ENCODE measurements around the gene LONP2. TPM values are rescaled to one million over a fixed set of nuclear protein-coding genes. Genes with fewer than 3 reads are reported as not detected.

Gene LONP2
- total RNA-seq, 2 experiments from 2014 or later = 77.2 to 81.0 TPM

DNA sequence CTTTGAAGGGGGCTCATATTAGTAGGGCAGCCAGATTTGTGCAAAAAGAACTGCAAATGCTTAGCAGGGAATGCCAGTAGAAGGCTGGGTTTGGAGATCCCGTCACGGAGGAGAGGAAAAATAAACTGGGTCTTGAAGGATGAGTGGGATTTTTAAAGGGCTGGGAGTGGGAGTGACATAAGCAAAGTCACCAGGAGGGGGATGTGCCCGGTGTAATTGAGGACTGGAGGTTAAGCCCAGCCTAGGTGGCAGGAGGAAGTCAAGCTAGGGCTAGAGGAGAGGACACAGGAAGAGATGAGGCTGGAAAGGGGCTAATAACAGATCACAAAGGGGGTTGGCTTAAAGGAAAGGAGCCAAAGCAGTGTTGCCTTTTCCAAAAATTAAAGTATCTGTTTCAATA is 23.2 kb upstream of the LONP2 start:
- TF ChIP-seq, protein P1, sequence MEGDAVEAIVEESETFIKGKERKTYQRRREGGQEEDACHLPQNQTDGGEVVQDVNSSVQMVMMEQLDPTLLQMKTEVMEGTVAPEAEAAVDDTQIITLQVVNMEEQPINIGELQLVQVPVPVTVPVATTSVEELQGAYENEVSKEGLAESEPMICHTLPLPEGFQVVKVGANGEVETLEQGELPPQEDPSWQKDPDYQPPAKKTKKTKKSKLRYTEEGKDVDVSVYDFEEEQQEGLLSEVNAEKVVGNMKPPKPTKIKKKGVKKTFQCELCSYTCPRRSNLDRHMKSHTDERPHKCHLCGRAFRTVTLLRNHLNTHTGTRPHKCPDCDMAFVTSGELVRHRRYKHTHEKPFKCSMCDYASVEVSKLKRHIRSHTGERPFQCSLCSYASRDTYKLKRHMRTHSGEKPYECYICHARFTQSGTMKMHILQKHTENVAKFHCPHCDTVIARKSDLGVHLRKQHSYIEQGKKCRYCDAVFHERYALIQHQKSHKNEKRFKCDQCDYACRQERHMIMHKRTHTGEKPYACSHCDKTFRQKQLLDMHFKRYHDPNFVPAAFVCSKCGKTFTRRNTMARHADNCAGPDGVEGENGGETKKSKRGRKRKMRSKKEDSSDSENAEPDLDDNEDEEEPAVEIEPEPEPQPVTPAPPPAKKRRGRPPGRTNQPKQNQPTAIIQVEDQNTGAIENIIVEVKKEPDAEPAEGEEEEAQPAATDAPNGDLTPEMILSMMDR (IDR thresholded peaks at IDR 0.05) = no peak
- Mint-ChIP-seq H3K4me3 (no peak overlapping the region), H3K27me3 (peaks cover 4% of the 10 kb centered on the region), H3K27ac (no peak overlapping the region), H3K4me1 (ENCODE audit: low read depth) (no peaks in the 10 kb centered on the region), H3K36me3 (ENCODE audit: low read depth) (no peaks in the 10 kb centered on the region), H3K9me3 (no peaks in the 10 kb centered on the region)
- Histone ChIP-seq H3K4me3 (ENCODE audit: low read length) (no peak overlapping the region), H3K4me1 (ENCODE audit: insufficient read depth, low read length) (no peaks in the 10 kb centered on the region), H3K36me3 (ENCODE audit: insufficient read depth, low read length) (no peaks in the 10 kb centered on the region), H3K9me3 (ENCODE audit: control insufficient read depth in 1 of 2, insufficient read depth in 1 of 2, low read length in 2 of 2) (no peaks in the 10 kb centered on the region), H3K27me3 (ENCODE audit: control insufficient read depth in 1 of 2, insufficient read depth in 2 of 2, low read length in 2 of 2) (no peaks in the 10 kb centered on the region), H3K27ac (ENCODE audit: low read depth in 1 of 2, low read length in 2 of 2) (no peak overlapping the region)
- POLR2A ChIA-PET = no interaction called here
- DNase-seq = no peak
- no peak for ATAC-seq (ENCODE audit: poor library complexity)
- CTCF ChIA-PET = no interaction called here
- intact Hi-C loops (cut with DNase I, micrococcal nuclease) = no loop called here

DNA sequence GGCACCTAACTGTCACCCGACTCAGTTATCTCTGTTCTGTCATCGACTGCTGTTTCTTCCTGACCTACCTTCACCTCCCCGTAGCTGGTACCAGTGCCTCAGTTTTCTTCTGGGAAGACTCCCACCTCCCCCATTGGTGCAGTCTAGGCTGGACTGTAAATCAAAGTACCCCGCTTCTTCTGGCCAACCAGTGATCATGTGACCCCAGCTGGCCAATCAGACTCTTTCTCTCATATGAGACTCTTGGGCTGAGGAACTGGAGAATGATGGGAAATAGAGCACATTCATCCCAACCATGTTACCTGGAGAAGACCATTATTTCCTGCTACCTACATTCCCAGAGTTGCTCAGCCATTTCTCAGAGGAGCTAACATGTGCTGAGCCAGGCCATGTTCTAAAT is 20.6 kb upstream of the LONP2 start:
- no peaks in the 10 kb centered on the region for H3K4me1 Mint-ChIP-seq (ENCODE audit: low read depth)
- intact Hi-C loops (cut with DNase I, micrococcal nuclease) = no loop called here
- Histone ChIP-seq H3K27ac (ENCODE audit: low read depth in 1 of 2, low read length in 2 of 2) (no peak overlapping the region), H3K27me3 (ENCODE audit: control insufficient read depth in 1 of 2, insufficient read depth in 2 of 2, low read length in 2 of 2) (no peaks in the 10 kb centered on the region), H3K4me3 (ENCODE audit: low read length) (no peak overlapping the region), H3K4me1 (ENCODE audit: insufficient read depth, low read length) (no peaks in the 10 kb centered on the region), H3K36me3 (ENCODE audit: insufficient read depth, low read length) (no peaks in the 10 kb centered on the region), H3K9me3 (ENCODE audit: control insufficient read depth in 1 of 2, insufficient read depth in 1 of 2, low read length in 2 of 2) (no peaks in the 10 kb centered on the region)
- H3K4me3 Mint-ChIP-seq = no peak overlapping the region
- H3K27me3 Mint-ChIP-seq = peaks cover 8% of the 10 kb centered on the region
- ATAC-seq (ENCODE audit: poor library complexity) = no peak
- ChIA-PET CTCF (no interaction called here), POLR2A (interaction anchor here (0.5 kb wide), 1 partner anchor 400 kb away, joined by 3 read pairs; no protein-coding TSS in a partner anchor)
- H3K27ac Mint-ChIP-seq = no peak overlapping the region
- TF ChIP-seq, protein P1 (IDR thresholded peaks at IDR 0.05) = no peak
- no peaks in the 10 kb centered on the region for H3K9me3 Mint-ChIP-seq
- DNase-seq = no peak
- no peaks in the 10 kb centered on the region for H3K36me3 Mint-ChIP-seq (ENCODE audit: low read depth)

DNA sequence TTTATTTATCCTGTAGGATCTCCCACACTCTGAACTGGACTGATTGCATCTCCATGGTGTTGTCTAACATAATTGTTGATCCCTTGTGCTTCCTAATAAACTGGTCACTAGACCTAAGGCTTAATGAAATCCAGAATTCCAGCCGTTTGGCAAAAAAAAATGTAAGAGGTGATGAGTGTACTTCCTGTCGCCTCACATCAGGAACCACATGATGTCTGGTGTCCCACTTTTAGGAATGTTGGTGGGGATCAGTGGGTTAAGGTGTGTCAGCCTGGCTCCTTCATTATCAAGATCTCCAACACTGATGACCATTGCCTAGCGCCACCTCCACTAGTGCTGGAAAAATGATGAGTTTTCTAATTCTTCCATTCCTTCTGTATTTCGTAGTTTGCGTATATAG is 18.6 kb upstream of the LONP2 start:
- Mint-ChIP-seq H3K36me3 (ENCODE audit: low read depth) (no peaks in the 10 kb centered on the region), H3K27me3 (peaks cover 20% of the 10 kb centered on the region), H3K4me3 (no peak overlapping the region), H3K4me1 (ENCODE audit: low read depth) (no peaks in the 10 kb centered on the region), H3K27ac (no peak overlapping the region), H3K9me3 (no peaks in the 10 kb centered on the region)
- Histone ChIP-seq H3K27ac (ENCODE audit: low read depth in 1 of 2, low read length in 2 of 2) (no peak overlapping the region), H3K4me1 (ENCODE audit: insufficient read depth, low read length) (no peaks in the 10 kb centered on the region), H3K4me3 (ENCODE audit: low read length) (no peak overlapping the region), H3K27me3 (ENCODE audit: control insufficient read depth in 1 of 2, insufficient read depth in 2 of 2, low read length in 2 of 2) (no peaks in the 10 kb centered on the region), H3K9me3 (ENCODE audit: control insufficient read depth in 1 of 2, insufficient read depth in 1 of 2, low read length in 2 of 2) (no peaks in the 10 kb centered on the region), H3K36me3 (ENCODE audit: insufficient read depth, low read length) (no peaks in the 10 kb centered on the region)
- ChIA-PET POLR2A (no interaction called here), CTCF (no interaction called here)
- intact Hi-C loops (cut with DNase I, micrococcal nuclease) = no loop called here
- DNase-seq = no peak
- TF ChIP-seq, protein P1 (IDR thresholded peaks at IDR 0.05) = no peak
- ATAC-seq (ENCODE audit: poor library complexity) = no peak
